IPS-15b (cell line): Measurements from ENCODE around the gene IGSF3.

ENCODE experiments used
- H3K27me3 ChIP-seq: one replicate; pipeline ENCODE4 v1.6.1; 2013; ENCODE audit warnings: low read length; ENCODE audit not compliant: control insufficient read depth, insufficient read depth
- H3K36me3 ChIP-seq: one replicate; pipeline ENCODE4 v1.6.1; 2013; ENCODE audit warnings: low read length; ENCODE audit not compliant: control insufficient read depth, insufficient read depth
- H3K4me1 ChIP-seq: one replicate; pipeline ENCODE4 v1.6.1; 2013; ENCODE audit warnings: mild to moderate bottlenecking, low read length; ENCODE audit not compliant: control insufficient read depth, insufficient read depth
- H3K4me3 ChIP-seq: one replicate; pipeline ENCODE4 v1.5.1; 2013; ENCODE audit warnings: low read depth, low read length
- H3K9ac ChIP-seq: one replicate; pipeline ENCODE4 v1.6.1; 2013; ENCODE audit warnings: low read depth, mild to moderate bottlenecking, low read length
- H3K9me3 ChIP-seq: one replicate; pipeline ENCODE4 v1.6.1; 2013; ENCODE audit warnings: mild to moderate bottlenecking, low read length; ENCODE audit not compliant: control insufficient read depth, insufficient read depth

The IGSF3 gene

DNA sequence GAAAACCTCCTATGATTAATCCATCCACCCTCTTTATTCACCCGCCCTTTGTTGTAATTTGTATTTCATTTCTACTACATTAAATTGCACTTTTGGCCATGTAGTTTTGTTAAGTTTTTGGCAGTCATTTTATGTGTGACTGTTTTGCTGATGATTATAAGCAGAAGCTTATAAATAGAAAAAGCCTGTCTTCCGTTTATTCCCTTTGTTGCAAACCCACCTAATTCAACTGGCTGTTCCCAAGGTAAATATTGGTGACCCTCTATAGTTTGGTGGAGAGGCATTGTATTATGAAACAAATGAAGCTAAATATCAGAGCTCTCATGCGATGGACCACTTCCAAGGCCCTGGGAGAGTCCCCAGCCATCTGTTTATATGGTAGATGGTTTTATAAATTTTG, 36.7 kb upstream of the IGSF3 start:
- Histone ChIP-seq H3K36me3 (no peaks in the 10 kb centered on the region), H3K27me3 (no peaks in the 10 kb centered on the region), H3K9ac (no peak overlapping the region), H3K4me3 (no peak overlapping the region), H3K9me3 (no peaks in the 10 kb centered on the region), H3K4me1 (no peaks in the 10 kb centered on the region)

DNA sequence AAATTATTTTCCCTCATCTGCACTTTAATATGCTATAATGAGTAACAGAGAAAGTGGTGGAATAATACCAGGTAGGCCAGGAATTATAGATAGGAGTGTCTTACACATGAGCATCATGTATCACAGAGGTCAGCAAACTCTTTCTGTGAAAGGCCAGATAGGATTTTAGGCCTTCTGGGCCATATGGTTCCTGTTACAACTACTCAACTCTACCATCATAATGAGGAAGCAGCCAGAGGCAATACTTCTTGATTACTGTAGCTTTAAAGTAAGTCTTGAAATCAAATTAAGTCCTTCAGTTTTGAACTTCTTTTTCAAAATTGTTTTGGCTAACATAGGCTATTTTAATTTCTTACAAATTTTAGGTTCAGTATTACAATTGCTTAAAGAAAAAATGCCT, 32.1 kb upstream of the IGSF3 start:
- Histone ChIP-seq H3K9ac (no peak overlapping the region), H3K36me3 (no peaks in the 10 kb centered on the region), H3K9me3 (no peaks in the 10 kb centered on the region), H3K4me1 (peaks cover 12% of the 10 kb centered on the region), H3K27me3 (no peaks in the 10 kb centered on the region), H3K4me3 (no peak overlapping the region)

DNA sequence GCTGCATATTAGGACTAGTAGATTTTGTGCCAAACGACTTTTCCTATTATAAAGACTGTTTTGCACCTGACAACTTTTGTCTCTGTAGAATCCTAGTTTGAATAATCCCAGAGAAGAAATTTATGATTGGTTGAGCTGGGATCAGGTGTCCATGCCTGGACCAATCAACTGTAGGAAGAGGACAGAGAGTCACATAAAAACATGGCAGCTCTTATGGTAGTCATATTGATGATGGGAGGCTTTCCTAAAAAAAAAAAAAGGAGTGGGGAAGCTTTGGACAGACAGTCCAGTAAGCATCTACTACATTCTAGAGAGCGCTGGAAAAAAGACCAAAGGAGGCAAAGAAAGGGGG, 30.7 kb upstream of the IGSF3 start:
- no peak overlapping the region for H3K4me3 ChIP-seq
- H3K9ac ChIP-seq: no peak overlapping the region
- no peaks in the 10 kb centered on the region for H3K27me3 ChIP-seq
- peaks cover 12% of the 10 kb centered on the region for H3K4me1 ChIP-seq
- no peaks in the 10 kb centered on the region for H3K9me3 ChIP-seq
- H3K36me3 ChIP-seq: no peaks in the 10 kb centered on the region

DNA sequence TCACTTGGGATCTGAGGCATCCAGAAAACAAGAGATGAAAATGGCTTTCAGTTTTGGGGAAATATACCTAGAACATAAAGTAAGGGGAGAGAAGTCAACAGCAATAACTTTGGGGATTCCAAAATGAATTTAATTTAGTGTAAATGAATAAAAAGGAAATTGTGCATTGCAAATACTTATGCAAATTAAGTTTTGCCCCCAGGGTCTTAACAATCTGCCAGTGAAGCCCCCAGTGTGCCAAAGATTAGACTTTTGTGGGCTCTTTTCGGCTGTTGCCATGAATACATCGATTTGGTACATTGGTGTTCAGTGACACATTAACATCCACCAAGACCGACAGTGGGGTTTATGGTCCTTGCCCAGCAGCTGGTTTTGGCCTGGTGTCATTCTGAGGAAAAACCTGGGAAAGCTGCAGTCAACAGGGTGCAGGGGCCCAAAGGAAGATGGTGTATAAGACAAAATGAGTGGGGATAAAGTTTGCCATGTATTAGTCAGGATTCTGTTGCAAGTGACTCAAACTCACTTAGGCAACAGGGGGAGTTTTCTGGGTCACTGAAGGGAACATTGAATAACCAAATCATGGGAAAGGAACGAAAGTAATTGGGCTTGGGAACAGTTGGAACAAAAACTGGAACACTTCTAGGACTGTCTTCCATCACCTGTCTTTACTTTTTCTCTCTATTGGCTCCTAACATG, 30.2 kb upstream of the IGSF3 start:
- Histone ChIP-seq H3K4me3 (no peak overlapping the region), H3K9me3 (no peaks in the 10 kb centered on the region), H3K36me3 (no peaks in the 10 kb centered on the region), H3K4me1 (peaks cover 12% of the 10 kb centered on the region), H3K27me3 (no peaks in the 10 kb centered on the region), H3K9ac (no peak overlapping the region)

DNA sequence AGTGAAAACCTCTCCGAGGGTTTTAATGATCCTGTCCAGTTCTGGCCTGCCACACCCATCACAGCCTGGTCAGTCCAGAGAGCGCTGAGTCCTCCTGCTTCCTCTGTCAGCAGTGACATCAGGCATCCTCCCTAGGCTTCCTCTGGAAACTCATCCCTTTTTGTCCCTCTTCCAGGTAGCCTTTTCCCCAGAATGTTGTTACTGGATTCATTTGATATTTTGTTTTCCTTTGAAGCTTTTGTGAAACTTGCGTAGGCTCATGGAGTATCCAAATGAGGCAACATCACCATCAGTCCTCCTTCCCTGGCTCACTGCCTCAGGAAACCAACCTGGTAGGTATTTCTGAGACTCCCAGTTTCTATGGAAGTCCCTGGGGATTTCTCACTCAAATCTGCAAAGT, 27.0 kb upstream of the IGSF3 start:
- Histone ChIP-seq H3K36me3 (no peaks in the 10 kb centered on the region), H3K27me3 (no peaks in the 10 kb centered on the region), H3K4me1 (peaks cover 12% of the 10 kb centered on the region), H3K9ac (no peak overlapping the region), H3K9me3 (no peaks in the 10 kb centered on the region), H3K4me3 (no peak overlapping the region)

DNA sequence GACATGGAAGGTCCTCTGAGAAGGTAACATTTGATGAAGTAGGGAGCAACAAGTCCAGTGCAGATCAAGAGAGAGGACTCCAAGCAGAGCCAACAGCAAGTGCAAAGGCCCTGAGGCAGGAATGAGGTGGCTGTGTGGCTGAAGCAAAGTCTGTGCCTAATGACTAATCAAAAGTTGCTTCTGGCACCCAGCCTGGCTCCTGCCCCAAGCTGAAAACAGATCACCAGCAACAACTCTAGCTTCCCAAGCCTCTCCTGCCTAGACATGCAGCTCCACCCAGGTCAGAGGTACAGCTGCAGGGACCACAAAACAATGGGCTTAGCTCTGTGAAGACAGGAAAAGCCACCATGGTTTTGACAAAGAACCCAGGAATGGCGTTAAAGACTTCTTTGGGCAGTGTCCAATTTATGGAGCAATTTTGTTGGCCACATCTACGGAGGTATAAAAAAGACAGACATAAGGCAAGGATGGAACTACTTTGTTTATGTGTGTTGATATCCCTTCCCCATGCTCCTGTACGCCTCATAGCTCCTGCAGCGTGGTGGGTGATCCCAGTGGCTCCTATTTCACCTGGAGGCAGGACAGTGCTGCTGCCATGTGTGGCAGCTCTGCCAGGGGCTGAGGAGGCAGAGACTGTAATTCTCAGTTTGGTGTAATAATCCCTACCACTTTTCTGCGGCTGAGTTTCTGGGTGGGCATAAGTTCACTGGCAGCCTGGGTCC, 26.4 kb upstream of the IGSF3 start:
- H3K4me3 ChIP-seq: no peak overlapping the region
- H3K36me3 ChIP-seq: no peaks in the 10 kb centered on the region
- no peaks in the 10 kb centered on the region for H3K9me3 ChIP-seq
- no peaks in the 10 kb centered on the region for H3K27me3 ChIP-seq
- no peak overlapping the region for H3K9ac ChIP-seq
- H3K4me1 ChIP-seq: peaks cover 12% of the 10 kb centered on the region

DNA sequence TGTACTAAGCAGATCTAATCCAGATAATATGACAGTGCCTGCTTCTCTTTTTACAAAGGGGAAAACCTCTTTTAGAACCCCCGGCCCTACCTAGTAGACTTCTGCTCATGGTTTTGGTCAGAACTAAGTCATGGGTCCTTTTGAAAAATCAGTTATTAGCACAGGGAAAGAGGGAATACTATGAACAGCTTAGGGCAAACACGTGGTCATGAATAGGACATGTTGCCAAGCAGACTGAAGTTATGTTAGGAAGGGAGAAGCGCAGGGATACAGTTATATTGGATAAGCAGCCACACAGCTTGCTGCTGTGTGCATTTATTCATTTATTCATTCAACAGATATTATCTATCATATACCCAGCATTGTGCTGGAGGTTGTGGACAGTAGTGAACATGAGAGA, 25.3 kb upstream of the IGSF3 start:
- H3K4me3 ChIP-seq: no peak overlapping the region
- no peak overlapping the region for H3K9ac ChIP-seq
- H3K27me3 ChIP-seq: no peaks in the 10 kb centered on the region
- H3K4me1 ChIP-seq: peaks cover 12% of the 10 kb centered on the region
- no peaks in the 10 kb centered on the region for H3K9me3 ChIP-seq
- no peaks in the 10 kb centered on the region for H3K36me3 ChIP-seq

DNA sequence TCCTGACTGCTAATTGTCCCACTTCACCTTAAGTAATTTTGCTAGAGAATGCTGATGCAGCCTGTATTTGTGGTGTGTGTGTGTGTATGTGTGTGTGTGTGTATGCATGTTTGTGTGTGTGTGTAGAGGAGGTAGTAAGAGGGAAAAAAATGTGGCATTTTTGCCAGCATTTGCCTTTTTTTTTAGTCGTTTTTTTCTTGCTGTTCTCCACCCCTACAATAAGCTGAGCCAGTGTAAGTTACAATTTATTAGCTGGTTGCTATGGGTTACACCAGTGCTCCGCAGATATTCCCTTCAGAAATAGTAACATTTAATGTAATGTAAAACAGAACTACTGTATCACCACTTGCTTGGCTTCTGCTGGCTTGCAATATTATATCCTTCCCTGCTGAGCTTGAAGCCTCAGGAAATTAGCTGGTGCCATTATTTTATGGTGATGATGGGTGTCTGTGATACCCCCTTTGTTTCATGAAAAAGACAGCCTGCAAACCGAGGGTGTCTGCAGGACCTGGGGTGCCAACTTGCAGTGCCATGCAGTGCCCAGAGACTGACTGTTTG, 23.4 kb upstream of the IGSF3 start:
- H3K4me3 ChIP-seq: no peak overlapping the region
- H3K27me3 ChIP-seq: no peaks in the 10 kb centered on the region

DNA sequence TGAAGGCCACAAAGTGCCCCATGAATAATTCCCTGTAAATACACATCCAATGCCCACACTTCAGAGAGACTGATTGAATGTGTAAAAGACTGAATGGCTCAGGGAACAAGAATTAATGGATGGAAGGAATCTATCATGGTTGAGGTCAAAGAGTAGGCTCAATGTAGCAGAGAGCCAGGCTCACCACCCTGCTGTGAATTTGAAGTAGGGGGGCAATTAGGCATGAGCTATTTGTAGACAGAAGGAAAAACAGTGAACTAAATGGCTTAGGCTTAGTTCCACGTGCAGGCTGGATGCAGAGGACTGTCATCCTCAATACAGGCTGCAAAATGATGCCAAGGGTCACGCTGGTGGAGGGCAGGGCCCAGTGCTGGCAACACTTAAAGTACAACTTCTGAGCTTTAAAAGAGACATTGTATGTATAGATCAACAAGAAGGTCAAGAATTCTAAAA, 22.9 kb upstream of the IGSF3 start:
- no peaks in the 10 kb centered on the region for H3K27me3 ChIP-seq
- H3K36me3 ChIP-seq: no peaks in the 10 kb centered on the region
- no peaks in the 10 kb centered on the region for H3K9me3 ChIP-seq
- no peak overlapping the region for H3K9ac ChIP-seq
- no peak overlapping the region for H3K4me3 ChIP-seq
- H3K4me1 ChIP-seq: peaks cover 5% of the 10 kb centered on the region

More for the DNA sequence above, 23.4 kb upstream of the IGSF3 start:
- Histone ChIP-seq H3K9ac (no peak overlapping the region), H3K36me3 (no peaks in the 10 kb centered on the region), H3K9me3 (no peaks in the 10 kb centered on the region), H3K4me1 (peaks cover 5% of the 10 kb centered on the region)

DNA sequence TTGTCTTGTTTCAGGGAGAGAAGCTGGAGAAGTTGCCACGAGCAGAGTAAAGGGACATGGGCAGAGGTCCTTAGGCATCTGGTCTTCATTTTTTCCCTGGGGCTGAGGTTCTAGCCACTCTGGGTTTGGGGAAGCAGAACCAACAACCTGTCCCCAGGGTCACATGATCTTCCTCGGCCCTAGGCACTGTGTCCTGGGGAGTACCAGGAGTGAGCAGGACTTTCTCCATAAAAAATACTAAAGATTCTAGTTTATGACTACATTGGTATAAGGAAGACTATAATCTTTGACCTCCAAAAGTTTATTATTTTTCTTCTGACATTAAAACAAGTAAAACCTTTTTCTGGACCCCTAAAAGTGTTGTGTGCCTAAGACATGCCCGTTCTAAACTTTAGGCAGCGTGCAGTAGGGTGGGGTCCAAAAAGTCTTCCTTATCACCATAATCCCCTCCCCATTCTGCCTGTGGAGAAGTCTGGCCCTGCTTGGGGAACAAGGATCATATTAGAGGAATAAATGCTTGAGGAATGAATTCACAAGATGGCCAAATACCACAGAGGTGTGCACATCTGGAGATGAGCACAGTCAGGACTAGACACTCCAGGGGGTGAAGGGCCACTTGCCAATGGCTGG, 19.3 kb upstream of the IGSF3 start:
- Histone ChIP-seq H3K9me3 (no peaks in the 10 kb centered on the region), H3K9ac (no peak overlapping the region), H3K27me3 (no peaks in the 10 kb centered on the region), H3K4me1 (peaks cover 5% of the 10 kb centered on the region), H3K36me3 (no peaks in the 10 kb centered on the region), H3K4me3 (no peak overlapping the region)

DNA sequence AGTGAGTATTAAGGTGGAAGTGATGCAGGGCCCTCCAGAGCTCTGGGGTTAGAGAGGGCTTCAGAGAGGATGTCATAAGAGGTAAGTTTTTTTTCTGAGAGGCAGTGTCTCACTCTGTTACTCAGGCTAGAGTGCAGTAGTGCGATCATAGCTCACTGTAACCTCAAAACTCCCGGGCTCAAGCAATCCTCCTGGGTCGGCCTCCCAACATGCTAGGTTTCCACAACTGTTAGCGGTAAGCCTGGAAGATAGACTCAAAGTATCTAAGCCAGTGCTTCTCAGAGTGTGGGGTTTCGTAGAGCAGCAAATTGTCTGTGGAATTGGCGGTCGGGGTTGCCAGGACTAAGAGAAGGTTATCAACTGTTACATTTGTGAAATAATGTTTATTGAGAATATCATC, 18.6 kb upstream of the IGSF3 start:
- no peak overlapping the region for H3K4me3 ChIP-seq
- H3K36me3 ChIP-seq: no peaks in the 10 kb centered on the region
- no peaks in the 10 kb centered on the region for H3K9me3 ChIP-seq
- peaks cover 5% of the 10 kb centered on the region for H3K4me1 ChIP-seq
- H3K9ac ChIP-seq: no peak overlapping the region
- no peaks in the 10 kb centered on the region for H3K27me3 ChIP-seq

DNA sequence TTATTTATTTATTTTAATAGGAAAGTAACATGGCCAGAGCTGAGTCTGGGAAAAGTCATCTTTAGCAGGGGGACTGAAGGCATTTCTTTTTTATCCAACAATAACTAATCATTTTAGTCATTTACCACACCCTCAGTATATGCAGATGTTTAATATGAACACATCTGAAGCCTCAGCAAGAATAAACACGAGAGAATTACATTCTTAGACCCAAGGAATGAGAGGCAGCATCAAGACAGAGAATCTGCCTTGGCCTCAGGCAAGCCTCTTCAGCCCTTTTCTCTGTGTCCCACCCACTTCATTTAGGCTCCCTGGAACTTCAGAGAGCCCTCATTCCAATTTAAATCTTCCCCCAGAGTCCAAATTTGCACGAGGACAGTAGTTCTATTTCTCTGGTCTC, 17.0 kb upstream of the IGSF3 start:
- no peak overlapping the region for H3K9ac ChIP-seq
- H3K4me3 ChIP-seq: no peak overlapping the region

More for the DNA sequence above, 17.0 kb upstream of the IGSF3 start:
- peaks cover 5% of the 10 kb centered on the region for H3K4me1 ChIP-seq
- no peaks in the 10 kb centered on the region for H3K27me3 ChIP-seq
- no peaks in the 10 kb centered on the region for H3K9me3 ChIP-seq
- no peaks in the 10 kb centered on the region for H3K36me3 ChIP-seq
